Esophagus mucosa (tissue), 1 donor: ENCODE measurements around the gene TENM4. TPM values are rescaled to one million over a fixed set of nuclear protein-coding genes. Genes with fewer than 3 reads are reported as not detected.

ENCODE experiments used
- ATAC-seq: fragments of 200-7000 bp; cut with Tn5 transposase; one replicate; pipeline ENCODE4 v1.9.1; 2020
- total RNA-seq: library from RNA; stranded (reverse); gene quantifications from one replicate; pipeline ENCODE4 v1.2.4, GENCODE V29; 2023
- donor health status: DM: yes; HTN: yes; CAD: no.

The TENM4 gene
- total RNA-seq, 1 donor from 2014 or later = 21.8 TPM

DNA sequence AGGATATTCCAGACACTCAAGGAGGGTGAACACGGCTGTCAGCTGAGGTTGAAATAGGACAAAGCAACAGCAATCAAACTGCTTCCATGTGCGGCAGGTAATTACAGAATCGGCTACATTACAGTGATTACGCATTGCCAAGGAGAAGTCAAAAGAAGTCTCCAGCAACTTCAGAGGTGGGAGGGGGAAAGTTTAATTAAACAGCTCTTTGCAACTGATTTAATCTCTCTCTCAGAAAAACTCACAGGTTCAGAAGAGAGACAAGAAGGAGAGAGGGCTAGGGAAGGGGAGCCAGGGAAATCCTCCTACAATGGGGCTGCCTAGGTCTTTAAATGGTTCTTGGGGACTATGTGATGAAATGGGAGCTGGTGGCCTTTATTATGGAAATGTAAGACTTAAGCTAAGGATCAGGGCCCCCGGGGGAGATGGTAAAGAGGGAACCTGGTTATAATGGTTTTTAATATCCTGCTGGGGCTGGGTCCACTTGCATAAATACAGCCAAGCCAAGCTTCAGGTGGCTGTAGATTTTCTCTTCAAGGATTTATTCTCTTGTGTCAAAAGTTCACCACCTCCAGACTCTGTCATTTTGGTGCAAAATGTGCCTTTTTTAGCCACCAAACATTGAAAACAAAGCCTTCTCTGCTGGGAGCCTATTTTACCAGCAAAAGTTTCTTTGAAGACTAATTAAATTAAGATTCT, 511.5 kb downstream of the TENM4 start:
- ATAC-seq = no peak

- no peak for ATAC-seq
These were observed 513.3 kb downstream of the TENM4 start for GRCh38 chr11:78927511-78927910.

DNA sequence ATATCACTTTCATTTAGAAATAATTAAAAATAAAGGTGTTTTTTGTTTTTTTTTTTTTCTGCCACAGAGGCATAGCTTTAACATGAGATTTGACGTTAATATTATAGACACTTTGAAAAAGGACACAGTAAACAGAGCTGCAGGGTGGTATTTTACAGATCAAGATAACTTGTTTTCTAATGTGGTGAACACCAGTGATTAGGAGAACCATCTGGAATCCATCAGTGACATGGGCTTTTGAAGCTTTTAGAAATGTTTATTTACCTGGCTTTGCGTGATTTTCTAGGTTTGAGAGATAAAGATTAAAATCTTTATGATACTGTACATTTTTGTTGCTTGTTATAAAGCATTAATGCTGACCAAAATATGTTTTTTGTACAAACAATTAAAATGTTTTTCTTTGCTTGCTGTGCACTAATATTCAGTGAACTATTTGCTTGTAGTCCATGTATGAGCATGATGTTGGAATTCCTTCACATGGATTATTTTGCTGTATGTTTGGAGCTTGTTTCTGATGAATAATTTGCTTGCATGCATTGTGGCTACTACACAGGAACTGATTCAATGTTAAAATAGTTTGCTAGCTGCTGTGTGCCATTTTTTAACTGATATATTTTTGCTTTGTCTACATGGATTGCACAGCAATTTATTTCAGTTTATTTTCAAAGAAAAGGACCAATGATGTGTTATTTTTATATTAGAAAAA, 514.0 kb downstream of the TENM4 start:
- no peak for ATAC-seq

DNA sequence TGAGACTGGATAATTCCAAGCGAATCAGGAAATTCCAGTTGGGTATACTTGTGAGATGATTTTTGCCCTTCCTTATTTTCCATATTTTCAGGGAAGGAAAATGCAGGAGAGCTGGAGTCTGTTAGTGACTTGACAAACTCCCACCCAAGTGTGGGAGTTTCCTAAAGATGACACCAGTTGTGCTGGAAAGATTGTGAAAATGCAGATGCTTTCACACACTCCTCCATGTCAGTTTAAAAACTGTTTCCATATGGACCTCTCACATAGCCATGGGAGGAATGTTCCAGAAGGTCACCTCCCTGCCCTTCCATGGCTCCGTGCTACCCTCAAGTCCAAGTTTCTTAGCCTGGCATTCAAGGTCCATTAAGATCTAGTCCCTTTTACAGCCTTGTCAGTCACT, 515.4 kb downstream of the TENM4 start:
- ATAC-seq = no peak

DNA sequence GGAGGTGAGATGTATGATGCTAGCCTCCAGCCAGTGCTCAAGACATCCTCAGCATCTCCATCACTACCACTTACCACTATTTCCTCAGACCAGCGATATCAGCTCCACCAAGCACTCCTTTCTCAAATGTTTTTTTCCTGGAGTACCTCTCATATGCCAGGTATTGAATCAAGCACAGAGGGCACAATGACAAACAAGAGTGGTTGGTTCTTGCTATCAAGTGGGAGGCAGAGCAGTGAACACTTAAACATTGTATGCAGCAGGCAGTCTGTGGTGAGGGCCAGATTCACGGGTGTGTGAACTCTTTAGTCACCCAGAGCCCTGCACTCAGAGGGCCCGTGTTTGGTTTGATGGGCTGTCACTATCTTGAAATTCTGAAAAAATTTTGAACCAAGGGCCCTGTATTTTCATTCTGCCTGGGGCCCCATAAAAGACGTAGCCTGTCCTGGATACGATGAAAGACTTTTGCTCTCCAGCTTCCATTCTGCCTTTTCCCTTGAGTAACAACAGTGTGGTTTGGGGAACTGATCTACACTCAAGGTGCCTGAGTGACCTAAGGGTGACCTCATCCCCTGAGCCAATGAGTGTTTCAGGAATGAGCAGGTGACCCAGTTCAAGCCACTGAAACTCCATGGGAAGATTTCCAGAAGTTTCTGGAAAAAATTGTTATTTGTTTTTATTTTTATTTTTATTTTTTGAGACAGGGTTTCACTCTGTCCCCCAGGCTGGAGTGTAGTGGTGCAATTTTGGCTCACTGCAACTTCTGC, 517.8 kb downstream of the TENM4 start:
- no peak for ATAC-seq

- ATAC-seq = no peak
These were observed 519.3 kb downstream of the TENM4 start for GRCh38 chr11:78921509-78921908.

DNA sequence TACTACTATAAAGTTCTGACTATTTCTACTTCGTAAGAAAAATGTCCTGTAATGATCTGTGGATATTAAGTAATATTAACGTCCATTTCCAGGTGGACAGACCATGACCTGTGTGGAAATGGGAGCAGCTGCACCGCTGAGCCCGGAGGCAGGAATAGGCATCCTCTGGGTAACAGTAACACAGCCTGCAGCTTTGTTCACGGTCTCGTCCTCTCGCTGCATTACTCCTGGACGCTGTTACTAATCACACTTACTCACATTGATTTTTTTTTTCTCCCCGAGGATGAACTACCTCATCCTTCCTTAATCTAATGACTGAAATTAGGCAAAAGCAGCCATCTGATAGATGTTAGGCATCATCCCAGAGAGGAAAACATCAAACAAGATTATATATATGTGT, 520.5 kb downstream of the TENM4 start:
- ATAC-seq = no peak

- no peak for ATAC-seq
These were observed 524.1 kb downstream of the TENM4 start for GRCh38 chr11:78916759-78917158.

DNA sequence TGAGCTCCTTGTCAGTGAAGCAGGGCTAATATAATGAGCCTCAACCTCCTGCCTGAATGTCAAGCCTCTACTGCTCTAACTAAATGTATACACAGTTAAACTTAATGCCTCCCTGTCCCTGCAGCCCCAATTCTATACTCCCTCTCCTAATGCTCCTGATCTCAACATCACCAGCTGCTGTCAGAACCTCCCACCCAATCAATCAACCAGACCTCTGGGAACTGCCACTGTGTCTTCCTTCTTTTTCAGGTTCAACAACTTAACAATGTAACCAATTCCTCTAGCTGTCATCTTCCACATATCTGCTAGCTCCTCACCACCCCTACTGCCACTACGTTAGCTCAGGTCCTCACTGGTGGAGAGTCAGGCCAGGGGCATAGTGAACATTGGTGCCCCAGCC, 526.3 kb downstream of the TENM4 start:
- no peak for ATAC-seq

DNA sequence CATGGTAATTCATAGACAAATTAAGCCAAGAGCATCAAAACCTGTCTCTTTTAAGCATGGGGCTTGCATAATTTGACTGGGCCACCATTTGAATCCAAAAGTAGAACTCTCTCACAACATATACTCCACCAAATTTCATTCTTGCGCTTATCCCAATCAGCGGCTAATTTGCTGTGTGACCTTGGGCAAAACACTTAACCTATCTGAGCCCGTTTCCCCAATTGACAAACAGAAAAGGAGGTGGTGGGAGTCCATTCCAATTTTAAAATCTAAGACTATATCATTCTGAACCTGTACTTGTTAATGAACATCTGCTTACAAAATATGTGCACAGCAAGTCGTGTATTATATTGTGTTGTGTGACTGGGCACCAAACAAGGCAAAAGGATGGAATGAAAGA, 528.1 kb downstream of the TENM4 start:
- ATAC-seq = no peak

GRCh38 chr11:78910322-78910721, 530.5 kb downstream of the TENM4 start:
- no peak for ATAC-seq

DNA sequence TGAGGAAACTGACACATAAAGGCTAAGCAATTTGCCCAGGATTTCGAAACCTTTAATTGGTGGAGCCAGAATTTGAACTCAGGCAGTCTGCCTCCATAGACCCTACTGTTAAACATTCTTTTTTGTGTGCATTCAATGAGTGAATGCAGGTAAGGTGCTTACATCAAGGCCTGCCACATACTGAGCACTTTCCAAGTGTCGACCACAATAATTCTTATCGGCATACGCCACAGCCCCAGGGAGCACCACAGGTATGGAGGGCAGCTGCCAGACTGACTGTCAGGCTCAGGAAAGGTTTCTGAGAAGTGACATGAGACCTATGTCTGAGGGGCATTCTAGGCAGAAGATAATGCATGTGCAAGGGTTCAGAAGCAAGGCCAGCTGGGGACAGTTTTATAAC, 531.4 kb downstream of the TENM4 start:
- no peak for ATAC-seq

GRCh38 chr11:78907636-78908035, 533.2 kb downstream of the TENM4 start:
- peak; percentile 52 for ATAC-seq

- ATAC-seq = no peak
These were observed 534.3 kb downstream of the TENM4 start for GRCh38 chr11:78906566-78906965.

DNA sequence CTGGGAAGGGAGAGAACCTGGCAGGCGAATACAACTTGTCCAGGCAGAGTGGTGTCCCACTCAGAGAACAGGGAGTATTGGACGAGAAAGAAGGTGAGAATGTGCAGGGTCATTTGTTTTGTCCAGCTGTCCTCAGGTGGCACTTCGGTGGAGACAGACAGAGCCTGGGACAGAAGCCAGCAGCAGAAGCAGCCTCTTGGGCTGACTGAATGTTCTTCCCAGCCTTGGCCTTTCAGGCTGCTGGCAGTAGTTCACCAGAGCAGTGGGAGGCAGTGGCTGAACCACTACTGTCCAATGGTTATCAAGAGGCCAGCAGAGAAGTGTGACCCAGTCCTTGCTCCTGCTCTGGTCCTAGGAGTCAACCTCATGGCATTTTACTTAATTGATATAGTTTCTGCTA, 535.1 kb downstream of the TENM4 start:
- no peak for ATAC-seq

DNA sequence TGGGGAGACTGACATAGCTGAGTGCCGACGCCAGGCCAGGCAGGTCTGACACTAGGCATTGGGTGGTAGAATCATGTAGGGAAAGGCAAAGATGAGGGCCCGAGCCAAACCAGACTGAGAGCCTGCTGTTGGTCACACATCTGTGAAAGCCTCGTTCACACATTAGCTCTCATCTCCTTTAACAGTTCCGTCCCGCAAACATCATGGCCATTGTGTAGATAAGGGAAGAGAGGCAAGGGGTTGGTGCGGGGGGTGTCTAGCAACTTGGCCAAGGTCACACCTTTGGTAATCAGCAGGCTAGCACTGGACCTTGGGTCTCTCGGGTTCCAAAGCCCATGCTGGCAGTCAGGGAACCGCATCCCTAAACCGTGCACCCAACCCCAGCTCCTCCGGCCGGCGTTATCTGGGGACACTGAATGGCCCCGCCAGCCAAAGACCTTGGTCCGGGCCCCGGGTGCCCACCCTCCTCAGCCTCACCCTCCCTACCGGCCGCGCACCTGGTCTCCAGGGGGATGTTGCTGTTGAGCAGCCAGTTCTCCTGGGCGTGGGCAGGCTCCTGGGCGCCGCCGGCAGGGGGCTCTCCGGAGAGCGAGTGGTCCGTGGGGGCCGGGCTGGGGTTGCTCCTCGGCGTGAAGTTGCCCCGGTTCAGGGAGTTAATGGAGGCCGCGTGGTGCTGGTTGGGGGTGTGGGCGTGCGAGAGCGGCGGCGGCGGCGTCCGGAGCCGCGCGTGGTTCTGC, 537.9 kb downstream of the TENM4 start:
- ATAC-seq = no peak

DNA sequence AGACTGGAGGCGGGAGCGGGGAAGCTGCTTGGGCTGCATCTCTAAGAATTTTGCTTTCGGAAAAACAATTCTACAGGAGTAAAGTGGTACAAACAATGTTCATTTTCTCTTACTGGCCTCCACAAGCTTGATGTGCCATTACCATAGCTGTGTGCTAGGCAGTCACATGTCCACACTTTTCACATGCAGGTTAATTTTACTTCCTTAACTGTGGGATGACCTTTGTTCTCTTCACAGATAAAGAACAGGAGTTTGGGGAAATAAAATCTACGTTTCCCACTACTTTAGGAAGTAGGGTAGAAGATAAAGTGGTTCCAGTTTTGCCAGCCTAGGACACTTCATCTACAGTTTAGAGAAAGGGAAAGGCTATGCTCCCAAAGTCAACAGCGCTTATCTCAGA, 539.0 kb downstream of the TENM4 start:
- ATAC-seq = no peak

GRCh38 chr11:78898266-78898775, 542.5 kb downstream of the TENM4 start:
- no peak for ATAC-seq

- no peak for ATAC-seq
These were observed 546.8 kb downstream of the TENM4 start for GRCh38 chr11:78893996-78894395.

DNA sequence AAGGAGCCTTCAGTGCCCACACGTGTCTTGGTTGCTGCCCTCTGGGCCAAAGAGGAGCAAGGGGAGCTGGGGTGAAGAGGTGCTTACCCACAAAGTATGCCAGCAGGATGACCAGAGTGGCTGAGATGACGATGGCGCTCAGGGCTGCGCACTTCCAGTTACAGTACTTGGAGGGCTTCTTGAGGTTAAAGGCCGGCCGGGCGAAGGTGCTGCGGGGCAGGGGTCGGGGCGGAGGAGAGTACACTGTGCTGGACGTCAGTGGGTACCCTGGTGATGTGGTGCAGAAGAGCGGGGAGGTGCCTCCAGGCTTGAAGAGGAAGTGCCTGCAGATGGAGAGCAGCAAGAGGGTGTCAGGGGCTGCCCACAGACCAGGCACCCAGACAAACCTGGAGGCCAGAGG, 551.1 kb downstream of the TENM4 start:
- ATAC-seq = no peak

- peak; percentile 74 for ATAC-seq
These were observed 554.2 kb downstream of the TENM4 start for GRCh38 chr11:78886616-78887015.

DNA sequence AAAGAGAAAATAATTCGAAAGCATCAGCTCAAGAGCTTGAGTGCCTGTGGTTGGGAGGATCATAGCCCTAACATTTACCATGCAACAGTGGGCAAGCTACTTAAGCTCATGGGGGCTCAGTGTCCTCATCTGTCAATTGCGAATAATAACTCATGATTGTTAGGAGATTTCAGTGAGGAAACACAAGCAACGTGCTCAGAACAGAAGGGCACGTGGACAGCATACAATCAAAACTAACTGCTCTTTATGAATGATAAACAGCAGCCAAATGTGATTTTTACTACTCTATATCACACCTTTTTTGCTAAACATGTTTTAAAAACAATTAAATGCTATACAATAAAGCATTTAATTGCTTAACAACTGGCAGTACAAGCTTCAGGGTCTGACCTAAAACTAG, 556.1 kb downstream of the TENM4 start:
- ATAC-seq = no peak

GRCh38 chr11:78883506-78883905, 557.3 kb downstream of the TENM4 start:
- no peak for ATAC-seq
